ENCODE data around the gene INTS1. TPM values are rescaled to one million over a fixed set of nuclear protein-coding genes. Genes with fewer than 3 reads are reported as not detected.

The INTS1 gene
- polyA plus RNA-seq, 1 donor from 2014 or later = 21.1 TPM

GRCh38 chr7:1544896-1545416 lies 40.8 kb upstream of the INTS1 start:
- TF ChIP-seq, protein P1, sequence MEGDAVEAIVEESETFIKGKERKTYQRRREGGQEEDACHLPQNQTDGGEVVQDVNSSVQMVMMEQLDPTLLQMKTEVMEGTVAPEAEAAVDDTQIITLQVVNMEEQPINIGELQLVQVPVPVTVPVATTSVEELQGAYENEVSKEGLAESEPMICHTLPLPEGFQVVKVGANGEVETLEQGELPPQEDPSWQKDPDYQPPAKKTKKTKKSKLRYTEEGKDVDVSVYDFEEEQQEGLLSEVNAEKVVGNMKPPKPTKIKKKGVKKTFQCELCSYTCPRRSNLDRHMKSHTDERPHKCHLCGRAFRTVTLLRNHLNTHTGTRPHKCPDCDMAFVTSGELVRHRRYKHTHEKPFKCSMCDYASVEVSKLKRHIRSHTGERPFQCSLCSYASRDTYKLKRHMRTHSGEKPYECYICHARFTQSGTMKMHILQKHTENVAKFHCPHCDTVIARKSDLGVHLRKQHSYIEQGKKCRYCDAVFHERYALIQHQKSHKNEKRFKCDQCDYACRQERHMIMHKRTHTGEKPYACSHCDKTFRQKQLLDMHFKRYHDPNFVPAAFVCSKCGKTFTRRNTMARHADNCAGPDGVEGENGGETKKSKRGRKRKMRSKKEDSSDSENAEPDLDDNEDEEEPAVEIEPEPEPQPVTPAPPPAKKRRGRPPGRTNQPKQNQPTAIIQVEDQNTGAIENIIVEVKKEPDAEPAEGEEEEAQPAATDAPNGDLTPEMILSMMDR (IDR thresholded peaks at IDR 0.05; ENCODE audit: poor library complexity, severe bottlenecking) = no peak
- TF ChIP-seq TAF1 (IDR thresholded peaks at IDR 0.05; ENCODE audit: low read depth) (no peak), RAD21 (conservative IDR thresholded peaks at IDR 0.05) (no peak), EP300 (conservative IDR thresholded peaks at IDR 0.05; ENCODE audit: poor library complexity, severe bottlenecking) (no peak), MXI1 (conservative IDR thresholded peaks at IDR 0.05; ENCODE audit: poor library complexity, severe bottlenecking) (no peak), REST (IDR thresholded peaks at IDR 0.05; ENCODE audit: borderline replicate concordance) (no peak), EZH2 (IDR thresholded peaks at IDR 0.05; ENCODE audit: borderline replicate concordance, insufficient read depth, low read length, poor library complexity, severe bottlenecking) (no peak), SMC3 (conservative IDR thresholded peaks at IDR 0.05; ENCODE audit: poor library complexity) (no peak), POLR2AphosphoS5 (IDR thresholded peaks at IDR 0.05) (no peak)
- Histone ChIP-seq H3K4me2 (ENCODE audit: low read length) (no peak overlapping the region), H3K27me3 (ENCODE audit: insufficient read depth, low read depth, low read length) (no peaks in the 10 kb centered on the region), H3K4me3 (ENCODE audit: low read length) (no peak overlapping the region), H3K9ac (ENCODE audit: low read length) (no peak overlapping the region), H3K9me2 (ENCODE audit: insufficient read depth, low read length) (no peaks in the 10 kb centered on the region), H3F3A (ENCODE audit: insufficient read depth, low read length, poor library complexity, severe bottlenecking) (no peaks in the 10 kb centered on the region), H3K36me3 (ENCODE audit: insufficient read depth, low read length) (no peaks in the 10 kb centered on the region), H3K27ac (ENCODE audit: low read length) (no peak overlapping the region), H4K20me1 (ENCODE audit: insufficient read depth) (no peaks in the 10 kb centered on the region), H2AFZ (ENCODE audit: low read depth, low read length) (no peak overlapping the region), H3K9me3 (ENCODE audit: low read length) (no peaks in the 10 kb centered on the region), H3K79me2 (replicated peaks; ENCODE audit: insufficient read depth, low read length) (no peaks in the 10 kb centered on the region)

DNA sequence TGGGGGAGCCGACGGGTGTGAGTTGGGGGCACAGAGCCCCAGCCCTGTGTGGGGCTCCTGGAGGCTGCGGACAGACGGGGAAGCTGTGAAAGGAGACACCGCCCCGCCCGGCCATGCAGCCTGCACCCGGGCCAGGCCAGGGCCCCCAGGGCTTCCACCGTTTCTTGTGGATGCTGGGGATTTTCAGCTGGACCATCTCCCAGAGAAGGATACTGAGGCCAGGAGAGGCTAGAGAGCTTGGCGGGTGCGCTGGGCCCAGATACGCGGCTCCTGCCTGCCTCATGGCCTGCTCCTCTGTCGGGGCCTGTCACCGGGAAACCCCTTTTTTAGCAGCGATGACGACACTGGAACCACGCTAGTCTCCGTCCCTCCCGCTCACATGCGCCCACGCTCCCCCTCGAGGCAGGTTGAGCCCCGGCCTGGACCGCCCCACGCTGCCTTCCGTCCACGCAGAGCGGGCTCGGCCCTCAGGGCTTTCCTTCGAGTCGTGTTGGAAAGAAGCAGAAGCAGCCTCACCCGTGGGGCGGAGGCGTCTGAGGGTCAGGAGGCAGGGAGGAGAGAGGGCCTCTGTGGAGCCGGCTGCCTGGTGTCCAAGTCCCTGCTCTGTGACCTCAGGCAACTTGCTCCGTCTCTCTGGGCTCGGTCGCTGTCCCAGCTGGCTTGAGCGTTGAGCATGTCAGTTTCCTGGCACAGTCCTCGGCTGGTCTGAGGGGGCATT lies 40.1 kb upstream of the INTS1 start:
- H4K20me1 ChIP-seq (ENCODE audit: insufficient read depth) = no peaks in the 10 kb centered on the region
- H2AFZ ChIP-seq (ENCODE audit: low read depth, low read length) = no peak overlapping the region
- no peaks in the 10 kb centered on the region for H3K36me3 ChIP-seq (ENCODE audit: insufficient read depth, low read length)
- H3K9me3 ChIP-seq (ENCODE audit: low read length) = no peaks in the 10 kb centered on the region
- no peaks in the 10 kb centered on the region for H3K79me2 ChIP-seq (replicated peaks; ENCODE audit: insufficient read depth, low read length)
- H3K4me2 ChIP-seq (ENCODE audit: low read length) = no peak overlapping the region
- H3K27me3 ChIP-seq (ENCODE audit: insufficient read depth, low read depth, low read length) = no peaks in the 10 kb centered on the region
- no peak overlapping the region for H3K4me3 ChIP-seq (ENCODE audit: low read length)
- no peaks in the 10 kb centered on the region for H3K9me2 ChIP-seq (ENCODE audit: insufficient read depth, low read length)
- no peak overlapping the region for H3K9ac ChIP-seq (ENCODE audit: low read length)
- TF ChIP-seq EP300 (conservative IDR thresholded peaks at IDR 0.05; ENCODE audit: poor library complexity, severe bottlenecking) (no peak), RAD21 (conservative IDR thresholded peaks at IDR 0.05) (no peak), EZH2 (IDR thresholded peaks at IDR 0.05; ENCODE audit: borderline replicate concordance, insufficient read depth, low read length, poor library complexity, severe bottlenecking) (no peak), TAF1 (IDR thresholded peaks at IDR 0.05; ENCODE audit: low read depth) (no peak), SMC3 (conservative IDR thresholded peaks at IDR 0.05; ENCODE audit: poor library complexity) (no peak), POLR2AphosphoS5 (IDR thresholded peaks at IDR 0.05) (no peak), MXI1 (conservative IDR thresholded peaks at IDR 0.05; ENCODE audit: poor library complexity, severe bottlenecking) (no peak), REST (IDR thresholded peaks at IDR 0.05; ENCODE audit: borderline replicate concordance) (no peak)
- TF ChIP-seq, protein P1 (IDR thresholded peaks at IDR 0.05; ENCODE audit: poor library complexity, severe bottlenecking) = no peak
- H3K27ac ChIP-seq (ENCODE audit: low read length) = no peak overlapping the region
- H3F3A ChIP-seq (ENCODE audit: insufficient read depth, low read length, poor library complexity, severe bottlenecking) = no peaks in the 10 kb centered on the region
